HCT116 (cell line): Measurements from ENCODE around the gene FREY1.

Experiments used
- CTCF ChIP-seq, 3 experiments: fragments of 200-600 bp in 1 of 3; sonication (generic) in 1 of 3; IDR thresholded peaks in 2 of 3; conservative IDR thresholded peaks in 1 of 3; 2 replicates each; pipeline ENCODE4 v1.5.1; 2012 to 2017; ENCODE audit warnings: low read depth in 2 of 3, low read length in 2 of 3, antibody characterized with exemption in 1 of 3, borderline replicate concordance in 1 of 3, control low read depth in 1 of 3, mild to moderate bottlenecking in 1 of 3, mixed read lengths in 1 of 3, mixed run types in 1 of 3, moderate library complexity in 1 of 3; ENCODE audit not compliant: insufficient read depth in 1 of 3
- ZBTB33 ChIP-seq: IDR thresholded peaks from 2 replicates; pipeline ENCODE4 v1.6.1; 2011; ENCODE audit warnings: mild to moderate bottlenecking, low read length, moderate library complexity; ENCODE audit not compliant: insufficient replicate concordance; ENCODE audit errors: extremely low read depth

- TF ChIP-seq CTCF (IDR thresholded peaks at IDR 0.05 in 2 of 3, conservative IDR thresholded peaks at IDR 0.05 in 1 of 3; ENCODE audit: borderline replicate concordance in 1 of 3, insufficient read depth in 1 of 3, low read depth in 2 of 3, low read length in 2 of 3) (no peak), ZBTB33 (no peak)
Observed at GRCh38 chr11:45926001-45926401, 18.9 kb upstream of the FREY1 start.
